Breast epithelium (tissue), 4 donors: ENCODE measurements around the gene EPB41. TPM values are rescaled to one million over a fixed set of nuclear protein-coding genes. Genes with fewer than 3 reads are reported as not detected.

ENCODE experiments used
- DNase-seq, 2 donors: peaks; one replicate each; pipeline ENCODE4 v3.0.0-alpha.2; 2019; ENCODE audit warnings: low spot score in 2 of 2
- H3K27ac ChIP-seq, 2 donors: fragments of 200-600 bp; sonication (generic) in 1 of 2; one replicate each; pipeline ENCODE4 v1.5.1; 2016 to 2019; ENCODE audit warnings: mild to moderate bottlenecking in 1 of 2
- H3K27me3 ChIP-seq, 2 donors: fragments of 200-600 bp; sonication (generic) in 1 of 2; one replicate each; pipeline versions ENCODE4 v1.5.1 to v1.6.0; 2017 to 2019; ENCODE audit warnings: control low read depth in 1 of 2, mild to moderate bottlenecking in 1 of 2
- H3K36me3 ChIP-seq: fragments of 200-600 bp; one replicate; pipeline ENCODE4 v1.5.1; 2019
- H3K4me1 ChIP-seq, 2 donors: fragments of 200-600 bp; sonication (generic); one replicate each; pipeline ENCODE4 v1.5.1; 2016 to 2019; ENCODE audit warnings: control low read depth in 1 of 2
- H3K4me3 ChIP-seq, 3 donors: fragments of 200-600 bp; sonication (generic); 1 replicate in 2 of 3; 2 replicates in 1 of 3; pipeline ENCODE4 v1.5.1; 2016 to 2019; ENCODE audit warnings: mild to moderate bottlenecking in 3 of 3, moderate library complexity in 2 of 3
- H3K9me3 ChIP-seq, 2 donors: fragments of 200-600 bp; sonication (generic) in 1 of 2; one replicate each; pipeline ENCODE4 v1.5.1; 2016 to 2019; ENCODE audit warnings: control low read depth in 1 of 2
- POLR2A ChIP-seq: fragments of 450-650 bp; IDR thresholded peaks from one replicate; pipeline ENCODE4 v1.6.1; 2016; ENCODE audit warnings: antibody characterized with exemption, mild to moderate bottlenecking, moderate library complexity
- POLR2AphosphoS5 ChIP-seq, 3 donors: sonication (generic); formaldehyde crosslinking; IDR thresholded peaks; one replicate each; pipeline ENCODE4 v1.6.1; 2017; ENCODE audit warnings: antibody characterized with exemption in 3 of 3
- intact Hi-C: fragments of 100-400 bp; cut with DNase I; formaldehyde crosslinking; loops from one replicate; pipeline ENCODE4 v1.15.1; 2023; ENCODE audit warnings: low total_unique reads
- total RNA-seq, 3 donors: library from RNA; depleted of rRNA; stranded (reverse); fragments of >200 nt; gene quantifications; one replicate each; pipeline ENCODE4 v1.1.0, GENCODE V29; 2016
- TF ChIP-seq, protein P1 (sequence below), 3 donors: fragments of 450-650 bp; IDR thresholded peaks; one replicate each; pipeline ENCODE4 v1.5.1; 2016 to 2017; ENCODE audit warnings: antibody characterized with exemption in 3 of 3, mild to moderate bottlenecking in 3 of 3, moderate library complexity in 3 of 3

The EPB41 gene
- total RNA-seq, 3 donors from 2014 or later, result 36.2 to 67.2 (median 51.8) TPM

GRCh38 chr1:28915031-28915895 is 894 bp downstream of the EPB41 start:
- no peak for TF ChIP-seq POLR2AphosphoS5 (IDR thresholded peaks at IDR 0.05)
- TF ChIP-seq, protein P1, sequence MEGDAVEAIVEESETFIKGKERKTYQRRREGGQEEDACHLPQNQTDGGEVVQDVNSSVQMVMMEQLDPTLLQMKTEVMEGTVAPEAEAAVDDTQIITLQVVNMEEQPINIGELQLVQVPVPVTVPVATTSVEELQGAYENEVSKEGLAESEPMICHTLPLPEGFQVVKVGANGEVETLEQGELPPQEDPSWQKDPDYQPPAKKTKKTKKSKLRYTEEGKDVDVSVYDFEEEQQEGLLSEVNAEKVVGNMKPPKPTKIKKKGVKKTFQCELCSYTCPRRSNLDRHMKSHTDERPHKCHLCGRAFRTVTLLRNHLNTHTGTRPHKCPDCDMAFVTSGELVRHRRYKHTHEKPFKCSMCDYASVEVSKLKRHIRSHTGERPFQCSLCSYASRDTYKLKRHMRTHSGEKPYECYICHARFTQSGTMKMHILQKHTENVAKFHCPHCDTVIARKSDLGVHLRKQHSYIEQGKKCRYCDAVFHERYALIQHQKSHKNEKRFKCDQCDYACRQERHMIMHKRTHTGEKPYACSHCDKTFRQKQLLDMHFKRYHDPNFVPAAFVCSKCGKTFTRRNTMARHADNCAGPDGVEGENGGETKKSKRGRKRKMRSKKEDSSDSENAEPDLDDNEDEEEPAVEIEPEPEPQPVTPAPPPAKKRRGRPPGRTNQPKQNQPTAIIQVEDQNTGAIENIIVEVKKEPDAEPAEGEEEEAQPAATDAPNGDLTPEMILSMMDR (IDR thresholded peaks at IDR 0.05), result no peak
- Histone ChIP-seq H3K27me3 (no peaks in the 10 kb centered on the region), H3K9me3 (no peaks in the 10 kb centered on the region), H3K4me1 (no peaks in the 10 kb centered on the region), H3K27ac (peak overlapping the region in 1 of 2 donors; percentile 69), H3K4me3 (peak overlapping the region; percentile 45 to 90 (median 80)), H3K36me3 (no peaks in the 10 kb centered on the region)
- intact Hi-C loops, result no loop called here
- DNase-seq, result no peak

- H3K27ac ChIP-seq, result no peak overlapping the region
- intact Hi-C loops, result no loop called here
- DNase-seq, result no peak
- no peaks in the 10 kb centered on the region for H3K27me3 ChIP-seq
- no peaks in the 10 kb centered on the region for H3K4me1 ChIP-seq
- H3K4me3 ChIP-seq, result no peak overlapping the region
- no peaks in the 10 kb centered on the region for H3K9me3 ChIP-seq
- no peak for TF ChIP-seq POLR2AphosphoS5 (IDR thresholded peaks at IDR 0.05)
- TF ChIP-seq, protein P1 (IDR thresholded peaks at IDR 0.05), result no peak
- no peak for TF ChIP-seq POLR2A
- H3K36me3 ChIP-seq, result no peaks in the 10 kb centered on the region
Measured at GRCh38 chr1:28917757-28918118, 3.4 kb downstream of the EPB41 start.

GRCh38 chr1:28921286-28921869 is 7.0 kb downstream of the EPB41 start:
- Histone ChIP-seq H3K27ac (no peak overlapping the region), H3K4me1 (no peaks in the 10 kb centered on the region), H3K9me3 (no peaks in the 10 kb centered on the region), H3K4me3 (no peak overlapping the region), H3K36me3 (no peaks in the 10 kb centered on the region), H3K27me3 (no peaks in the 10 kb centered on the region)
- intact Hi-C loops, result no loop called here
- no peak for DNase-seq
- TF ChIP-seq POLR2A, result no peak
- TF ChIP-seq, protein P1 (IDR thresholded peaks at IDR 0.05), result no peak
- no peak for TF ChIP-seq POLR2AphosphoS5 (IDR thresholded peaks at IDR 0.05)

DNA sequence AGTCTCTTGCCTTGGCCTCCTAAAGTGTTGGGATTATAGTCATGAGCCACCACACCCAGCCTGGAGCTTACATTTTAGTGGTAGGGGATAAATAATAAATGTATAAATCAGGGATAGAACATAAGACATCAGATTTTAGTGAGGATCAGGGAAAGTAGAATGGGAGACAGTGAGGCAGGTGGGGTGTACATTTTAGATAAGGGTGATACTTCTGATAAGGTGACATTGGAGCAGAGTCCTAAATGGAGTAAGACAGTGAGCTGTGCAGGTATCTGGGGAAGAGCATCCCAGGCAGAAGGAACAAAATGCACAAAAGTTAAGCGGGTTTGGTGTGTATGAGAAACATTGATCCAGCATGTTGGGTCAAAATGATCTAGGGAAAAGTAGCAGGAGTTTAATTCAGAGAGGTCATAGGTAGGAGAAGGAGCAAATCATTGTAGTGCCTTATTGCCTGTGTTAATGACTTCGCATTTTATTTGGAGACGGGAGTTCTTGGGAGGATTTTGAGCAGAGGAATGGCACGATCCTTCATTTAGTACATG is 11.1 kb downstream of the EPB41 start:
- Histone ChIP-seq H3K4me3 (no peak overlapping the region), H3K27ac (no peak overlapping the region), H3K9me3 (no peaks in the 10 kb centered on the region), H3K27me3 (no peaks in the 10 kb centered on the region), H3K4me1 (no peaks in the 10 kb centered on the region), H3K36me3 (no peaks in the 10 kb centered on the region)
- intact Hi-C loops, result no loop called here
- no peak for TF ChIP-seq POLR2AphosphoS5 (IDR thresholded peaks at IDR 0.05)
- TF ChIP-seq, protein P1 (IDR thresholded peaks at IDR 0.05), result no peak
- TF ChIP-seq POLR2A, result no peak
- DNase-seq, result no peak

DNA sequence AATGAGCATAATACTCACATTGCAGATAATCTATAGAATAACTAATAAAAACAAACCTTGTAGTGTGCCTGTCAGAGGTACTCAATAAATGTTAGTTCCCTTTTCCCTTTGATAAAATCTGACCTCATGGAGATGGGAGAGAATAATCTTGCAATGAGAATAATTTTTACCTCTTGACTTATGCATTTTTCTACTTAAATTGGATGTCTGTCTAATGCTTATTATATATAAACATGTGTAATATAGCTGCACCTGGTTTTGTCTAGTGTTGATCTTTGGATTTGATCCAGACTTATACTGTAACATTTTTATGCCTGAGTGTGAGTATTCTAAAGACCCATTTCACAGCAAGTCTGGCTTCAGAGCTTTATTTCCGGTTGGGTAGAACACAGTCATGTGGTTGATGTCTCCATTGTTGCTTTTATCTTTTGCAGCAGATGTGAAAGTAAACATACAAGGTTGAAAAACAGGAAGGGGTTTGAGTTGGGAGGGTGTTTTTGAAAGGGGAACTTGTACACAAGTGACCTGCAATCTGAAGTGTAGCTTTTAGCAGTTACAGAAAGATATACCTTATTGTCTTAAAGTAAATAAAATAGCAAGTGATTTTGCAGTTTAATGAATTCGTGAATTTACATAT is 12.4 kb downstream of the EPB41 start:
- DNase-seq, result no peak
- Histone ChIP-seq H3K36me3 (no peaks in the 10 kb centered on the region), H3K27ac (no peak overlapping the region), H3K4me1 (no peaks in the 10 kb centered on the region), H3K9me3 (no peaks in the 10 kb centered on the region), H3K27me3 (no peaks in the 10 kb centered on the region), H3K4me3 (no peak overlapping the region)
- no peak for TF ChIP-seq POLR2AphosphoS5 (IDR thresholded peaks at IDR 0.05)
- TF ChIP-seq POLR2A, result no peak
- TF ChIP-seq, protein P1 (IDR thresholded peaks at IDR 0.05), result no peak
- intact Hi-C loops, result no loop called here
